Measurements from ENCODE around the gene COPG1. TPM values are rescaled to one million over a fixed set of nuclear protein-coding genes. Genes with fewer than 3 reads are reported as not detected.

COPG1 gene
- total RNA-seq, 1 donor from 2014 or later = 65.4 TPM

DNA sequence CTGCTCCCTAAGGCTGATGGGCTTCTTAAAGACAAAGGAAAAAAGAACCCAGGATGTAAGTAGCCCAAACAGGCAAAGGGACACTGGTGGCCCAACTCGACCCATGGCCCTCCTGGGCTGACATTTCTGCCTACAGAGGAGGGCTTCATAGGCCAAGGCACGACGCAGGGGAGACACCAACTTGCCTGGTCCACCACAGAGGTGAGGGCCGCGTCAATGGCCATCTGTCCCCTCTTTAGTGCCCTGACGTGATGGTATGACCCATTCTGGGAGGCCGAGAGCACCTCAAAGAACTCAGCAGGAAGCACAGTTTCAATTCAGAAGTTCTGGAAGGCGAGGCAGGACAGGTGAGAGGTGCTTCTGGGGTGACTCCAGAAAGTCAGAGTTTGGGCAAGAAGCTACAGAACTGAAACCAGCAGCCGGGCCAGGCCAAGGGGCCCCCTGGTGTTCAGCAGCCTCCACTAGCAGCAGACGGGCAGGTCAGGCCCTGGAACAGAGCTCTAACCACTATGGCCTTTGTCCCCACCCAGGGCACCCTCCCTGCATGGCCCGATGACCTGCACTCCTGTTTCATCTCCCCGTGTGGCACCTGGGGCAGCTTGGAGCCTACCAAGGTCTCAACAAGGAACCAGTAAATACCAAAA is 74.4 kb downstream of the COPG1 start:
- DNase-seq (ENCODE audit: low spot score) = no peak
- H2AFZ ChIP-seq (replicated peaks) = no peak overlapping the region
- H3K9ac ChIP-seq = no peak overlapping the region
- TF ChIP-seq EZH2 (IDR thresholded peaks at IDR 0.05) = no peak
- TF ChIP-seq, protein P1, sequence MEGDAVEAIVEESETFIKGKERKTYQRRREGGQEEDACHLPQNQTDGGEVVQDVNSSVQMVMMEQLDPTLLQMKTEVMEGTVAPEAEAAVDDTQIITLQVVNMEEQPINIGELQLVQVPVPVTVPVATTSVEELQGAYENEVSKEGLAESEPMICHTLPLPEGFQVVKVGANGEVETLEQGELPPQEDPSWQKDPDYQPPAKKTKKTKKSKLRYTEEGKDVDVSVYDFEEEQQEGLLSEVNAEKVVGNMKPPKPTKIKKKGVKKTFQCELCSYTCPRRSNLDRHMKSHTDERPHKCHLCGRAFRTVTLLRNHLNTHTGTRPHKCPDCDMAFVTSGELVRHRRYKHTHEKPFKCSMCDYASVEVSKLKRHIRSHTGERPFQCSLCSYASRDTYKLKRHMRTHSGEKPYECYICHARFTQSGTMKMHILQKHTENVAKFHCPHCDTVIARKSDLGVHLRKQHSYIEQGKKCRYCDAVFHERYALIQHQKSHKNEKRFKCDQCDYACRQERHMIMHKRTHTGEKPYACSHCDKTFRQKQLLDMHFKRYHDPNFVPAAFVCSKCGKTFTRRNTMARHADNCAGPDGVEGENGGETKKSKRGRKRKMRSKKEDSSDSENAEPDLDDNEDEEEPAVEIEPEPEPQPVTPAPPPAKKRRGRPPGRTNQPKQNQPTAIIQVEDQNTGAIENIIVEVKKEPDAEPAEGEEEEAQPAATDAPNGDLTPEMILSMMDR (IDR thresholded peaks at IDR 0.05) = no peak
- no peak for TF ChIP-seq EZH2phosphoT487 (IDR thresholded peaks at IDR 0.05)
- H3K36me3 ChIP-seq = no peaks in the 10 kb centered on the region
- H3K27me3 ChIP-seq = no peaks in the 10 kb centered on the region
- no peaks in the 10 kb centered on the region for H3K4me1 ChIP-seq
- H3K4me2 ChIP-seq = no peak overlapping the region
- H3K27me3 Mint-ChIP-seq (ENCODE audit: insufficient read depth, low read depth) = peaks cover 2% of the 10 kb centered on the region
- H3K4me3 ChIP-seq = no peak overlapping the region
- no peaks in the 10 kb centered on the region for H3K79me2 ChIP-seq (ENCODE audit: low read depth)
- no peak overlapping the region for H3K27ac ChIP-seq
- no peak overlapping the region for H3K4me3 Mint-ChIP-seq
- H3K9me3 ChIP-seq (ENCODE audit: low read depth) = no peaks in the 10 kb centered on the region
- no peak overlapping the region for H3K27ac Mint-ChIP-seq
- H3K4me1 Mint-ChIP-seq = peaks cover 3% of the 10 kb centered on the region
- no peaks in the 10 kb centered on the region for H3F3A ChIP-seq (ENCODE audit: low read depth)
- H3K9me3 Mint-ChIP-seq = no peaks in the 10 kb centered on the region
- H4K20me1 ChIP-seq (ENCODE audit: low read depth) = no peaks in the 10 kb centered on the region
- peaks cover 5% of the 10 kb centered on the region for H3K36me3 Mint-ChIP-seq

DNA sequence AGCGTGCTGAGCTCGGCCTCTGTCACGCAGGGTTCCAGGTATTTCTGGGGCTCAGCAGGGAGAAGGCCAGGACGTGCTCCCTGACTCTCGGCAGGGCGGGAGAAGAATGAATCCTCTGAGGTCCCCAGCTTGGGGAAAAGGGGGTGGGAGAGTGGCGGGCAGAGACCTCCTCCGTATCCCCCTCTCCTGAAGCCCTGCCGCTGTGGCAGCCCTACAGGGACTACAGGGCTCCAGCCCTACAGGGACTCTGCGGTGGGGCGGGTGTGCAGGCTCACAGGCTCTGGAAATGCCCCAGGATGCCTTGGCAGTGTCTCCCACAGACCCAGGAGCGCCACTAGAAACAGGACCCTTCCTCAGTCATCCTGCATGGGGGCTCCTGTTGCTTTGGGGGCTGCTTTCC is 75.4 kb downstream of the COPG1 start:
- DNase-seq (ENCODE audit: low spot score) = no peak
- no peaks in the 10 kb centered on the region for H3K9me3 Mint-ChIP-seq
- no peak overlapping the region for H3K9ac ChIP-seq
- H2AFZ ChIP-seq (replicated peaks) = no peak overlapping the region
- H3F3A ChIP-seq (ENCODE audit: low read depth) = no peaks in the 10 kb centered on the region
- peaks cover 2% of the 10 kb centered on the region for H3K4me1 Mint-ChIP-seq
- peaks cover 4% of the 10 kb centered on the region for H3K36me3 Mint-ChIP-seq
- H3K27ac Mint-ChIP-seq = no peak overlapping the region
- no peaks in the 10 kb centered on the region for H4K20me1 ChIP-seq (ENCODE audit: low read depth)
- no peak overlapping the region for H3K4me3 ChIP-seq
- no peaks in the 10 kb centered on the region for H3K79me2 ChIP-seq (ENCODE audit: low read depth)
- H3K36me3 ChIP-seq = no peaks in the 10 kb centered on the region
- no peaks in the 10 kb centered on the region for H3K9me3 ChIP-seq (ENCODE audit: low read depth)
- no peak overlapping the region for H3K4me2 ChIP-seq
- H3K4me3 Mint-ChIP-seq = no peak overlapping the region
- H3K4me1 ChIP-seq = no peaks in the 10 kb centered on the region
- TF ChIP-seq, protein P1 (IDR thresholded peaks at IDR 0.05) = no peak
- H3K27me3 Mint-ChIP-seq (ENCODE audit: insufficient read depth, low read depth) = peaks cover 2% of the 10 kb centered on the region
- H3K27ac ChIP-seq = no peak overlapping the region
- H3K27me3 ChIP-seq = no peaks in the 10 kb centered on the region

DNA sequence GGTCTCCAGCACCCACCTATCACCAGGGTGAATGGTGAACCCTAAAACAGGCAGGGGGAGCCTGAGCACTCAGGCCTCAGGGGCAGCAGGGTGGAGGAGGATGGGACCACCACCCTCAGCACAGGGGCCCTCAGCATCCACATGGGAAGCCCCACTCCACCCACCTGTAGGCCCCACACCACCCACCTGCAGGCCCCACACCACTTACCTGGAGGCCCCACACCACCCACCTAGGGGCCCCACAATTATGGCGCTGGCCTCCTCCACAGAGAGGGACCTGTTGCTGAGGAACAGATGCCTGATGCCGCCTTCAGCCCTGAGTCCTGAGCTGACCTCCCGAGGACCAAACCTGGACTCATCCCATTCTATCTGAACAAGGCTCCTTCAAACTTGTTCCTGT is 76.0 kb downstream of the COPG1 start:
- H3K4me3 ChIP-seq = no peak overlapping the region
- no peak overlapping the region for H3K9ac ChIP-seq
- H2AFZ ChIP-seq (replicated peaks) = no peak overlapping the region
- no peaks in the 10 kb centered on the region for H3K79me2 ChIP-seq (ENCODE audit: low read depth)
- H3K36me3 ChIP-seq = no peaks in the 10 kb centered on the region
- DNase-seq (ENCODE audit: low spot score) = no peak
- H3K4me3 Mint-ChIP-seq = no peak overlapping the region
- no peaks in the 10 kb centered on the region for H4K20me1 ChIP-seq (ENCODE audit: low read depth)
- H3K36me3 Mint-ChIP-seq = peaks cover 4% of the 10 kb centered on the region
- H3K4me2 ChIP-seq = no peak overlapping the region
- no peaks in the 10 kb centered on the region for H3K9me3 ChIP-seq (ENCODE audit: low read depth)
- peaks cover 2% of the 10 kb centered on the region for H3K27me3 Mint-ChIP-seq (ENCODE audit: insufficient read depth, low read depth)
- no peaks in the 10 kb centered on the region for H3K9me3 Mint-ChIP-seq
- H3F3A ChIP-seq (ENCODE audit: low read depth) = no peaks in the 10 kb centered on the region
- TF ChIP-seq EZH2phosphoT487 (IDR thresholded peaks at IDR 0.05) = no peak
- TF ChIP-seq, protein P1 (IDR thresholded peaks at IDR 0.05) = no peak
- no peak for TF ChIP-seq EZH2 (IDR thresholded peaks at IDR 0.05)
- no peak overlapping the region for H3K27ac Mint-ChIP-seq
- H3K27ac ChIP-seq = no peak overlapping the region
- H3K27me3 ChIP-seq = no peaks in the 10 kb centered on the region
- peaks cover 2% of the 10 kb centered on the region for H3K4me1 Mint-ChIP-seq
- no peaks in the 10 kb centered on the region for H3K4me1 ChIP-seq

Data from neural progenitor cell (in vitro differentiated cells).